Activated CD8-positive, alpha-beta memory T cell treated with anti-CD3 and anti-CD28 coated beads for 4 hours (primary cell): ENCODE results near the gene SERPINB6.
"Not testable (repeated sequence)": the region's sequence is repeated elsewhere in the genome, so short reads cannot be mapped to it uniquely, and the experiment has no call there.

Source experiments
- DNase-seq, 2 donors: peaks; one replicate each; pipeline ENCODE4 v3.0.0-alpha.2; 2020; ENCODE audit warnings: low read depth in 2 of 2

The SERPINB6 gene

DNA sequence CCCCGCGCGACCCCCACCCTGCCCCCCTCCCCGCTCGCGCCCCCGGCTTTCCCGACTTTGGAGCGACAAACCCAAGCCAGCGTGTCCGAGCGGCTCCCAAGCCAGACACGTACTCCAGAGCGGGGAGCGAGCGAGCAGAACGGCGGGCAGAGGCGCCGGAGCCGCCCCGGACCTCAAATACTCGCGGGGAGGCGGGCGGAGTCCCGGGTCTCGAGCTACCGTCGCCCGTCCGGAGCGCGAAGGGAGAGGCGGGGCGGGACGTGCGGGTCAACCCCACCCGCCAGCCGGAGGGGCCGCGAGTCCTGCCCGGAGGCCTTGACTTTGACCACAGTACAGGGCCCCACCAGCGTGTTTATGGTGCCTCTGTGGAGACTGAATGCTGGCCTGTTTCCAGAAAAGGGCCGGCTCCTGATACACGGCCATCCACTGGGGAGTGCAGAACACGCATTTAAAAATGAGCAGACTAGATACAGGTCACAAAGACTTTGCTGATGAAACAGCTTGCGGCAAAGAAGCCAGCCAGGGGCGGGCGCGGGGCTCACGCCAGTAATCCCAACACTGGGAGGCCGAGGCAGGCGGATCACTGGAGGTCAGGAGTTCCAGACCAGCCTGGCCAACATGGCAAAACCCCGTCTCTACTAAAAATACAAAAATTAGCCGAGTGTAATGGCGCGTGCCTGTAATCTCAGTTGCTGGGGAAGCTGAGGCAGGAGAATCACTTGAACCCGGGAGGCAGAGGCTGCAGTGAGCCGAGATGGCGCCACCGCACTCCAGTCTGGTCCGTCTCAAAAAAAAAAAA is at the start of gene SERPINB6:
Gene SERPINB6 (minus strand): TSS at position 148 of the 799 bp plus-strand sequence. CDS start 12,235 bp downstream, outside the sequence.
- DNase-seq, result no peak

GRCh38 chr6:3019749-3020320 is 48.5 kb upstream of the SERPINB6 start:
- no peak for DNase-seq

DNA sequence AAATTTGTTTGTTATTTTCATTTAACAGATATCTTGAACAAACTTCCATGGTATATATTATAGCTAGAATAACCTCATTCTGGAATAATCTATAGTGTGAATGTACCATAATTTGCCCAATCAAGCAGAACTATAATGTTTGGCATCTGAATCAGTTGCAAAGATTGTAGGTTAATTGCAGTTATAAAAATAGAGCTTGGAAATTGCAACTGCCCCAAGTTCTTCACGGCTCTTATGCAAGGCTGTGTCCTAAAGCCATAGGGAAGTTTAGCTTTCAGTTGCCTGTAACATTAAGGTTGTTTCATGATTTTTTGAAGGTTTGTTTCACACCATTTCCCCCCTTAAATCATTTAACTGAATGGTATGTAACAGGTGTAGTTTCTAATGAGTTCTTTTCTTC is 47.7 kb upstream of the SERPINB6 start:
- DNase-seq, result no peak

DNA sequence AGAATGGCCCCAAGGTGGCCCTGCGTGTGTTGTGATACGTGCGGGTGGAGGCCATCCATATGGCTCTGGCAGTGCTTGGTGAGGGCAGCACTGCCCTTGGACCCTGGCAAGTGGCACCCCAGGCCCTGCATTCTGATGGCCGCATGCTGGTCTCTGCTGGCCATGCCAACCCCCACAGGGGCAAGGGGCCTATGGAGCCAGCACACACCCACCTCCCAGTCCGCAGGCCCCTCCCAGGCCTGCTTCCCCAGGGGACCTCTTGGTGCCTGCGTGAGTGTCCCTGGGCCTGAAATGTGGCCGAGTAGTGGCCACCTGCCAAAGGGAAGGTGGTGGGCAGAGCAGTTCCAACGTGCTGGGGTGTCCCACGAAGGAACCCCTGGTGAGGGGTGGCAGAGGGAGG is 45.9 kb upstream of the SERPINB6 start:
- DNase-seq, result no peak

DNA sequence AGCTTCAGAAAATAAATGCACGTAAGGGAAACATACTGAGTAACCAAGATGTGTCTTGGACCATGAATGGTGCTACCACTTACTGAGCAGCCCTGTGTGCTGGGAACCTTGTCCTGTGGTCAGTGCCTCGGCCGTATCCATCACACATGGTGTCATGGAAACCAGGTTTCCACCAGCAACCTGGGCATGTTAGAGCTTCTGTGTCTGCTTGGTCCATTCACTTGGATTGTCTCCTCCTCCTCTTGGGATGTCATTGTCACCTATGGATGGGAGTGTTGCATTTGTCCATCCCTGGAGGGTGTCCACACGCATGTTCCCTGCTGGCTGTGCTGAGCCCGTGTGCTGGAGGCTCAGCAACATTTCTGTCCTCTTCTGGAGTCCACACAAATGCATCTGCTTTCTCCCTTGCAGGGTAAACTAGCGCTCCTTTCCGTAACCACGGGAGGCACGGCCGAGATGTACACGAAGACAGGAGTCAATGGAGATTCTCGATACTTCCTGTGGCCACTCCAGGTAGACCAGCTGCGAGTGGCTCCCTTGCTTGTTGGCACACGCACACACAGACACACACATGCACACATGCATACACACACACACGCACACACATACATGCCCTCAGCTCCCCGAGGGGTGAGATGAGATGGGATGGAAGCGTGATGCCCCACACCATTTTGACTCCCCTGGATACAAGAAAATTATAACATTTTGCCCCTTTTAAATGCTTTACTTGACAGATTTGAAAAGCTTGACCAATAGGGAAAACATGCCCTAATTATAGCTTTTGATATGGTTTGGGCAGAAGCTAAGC is 45.3 kb upstream of the SERPINB6 start:
- no peak for DNase-seq

- no peak for DNase-seq
These were observed 43.8 kb upstream of the SERPINB6 start for GRCh38 chr6:3015144-3015543.

GRCh38 chr6:3014675-3015066 is 43.3 kb upstream of the SERPINB6 start:
- no peak for DNase-seq

DNA sequence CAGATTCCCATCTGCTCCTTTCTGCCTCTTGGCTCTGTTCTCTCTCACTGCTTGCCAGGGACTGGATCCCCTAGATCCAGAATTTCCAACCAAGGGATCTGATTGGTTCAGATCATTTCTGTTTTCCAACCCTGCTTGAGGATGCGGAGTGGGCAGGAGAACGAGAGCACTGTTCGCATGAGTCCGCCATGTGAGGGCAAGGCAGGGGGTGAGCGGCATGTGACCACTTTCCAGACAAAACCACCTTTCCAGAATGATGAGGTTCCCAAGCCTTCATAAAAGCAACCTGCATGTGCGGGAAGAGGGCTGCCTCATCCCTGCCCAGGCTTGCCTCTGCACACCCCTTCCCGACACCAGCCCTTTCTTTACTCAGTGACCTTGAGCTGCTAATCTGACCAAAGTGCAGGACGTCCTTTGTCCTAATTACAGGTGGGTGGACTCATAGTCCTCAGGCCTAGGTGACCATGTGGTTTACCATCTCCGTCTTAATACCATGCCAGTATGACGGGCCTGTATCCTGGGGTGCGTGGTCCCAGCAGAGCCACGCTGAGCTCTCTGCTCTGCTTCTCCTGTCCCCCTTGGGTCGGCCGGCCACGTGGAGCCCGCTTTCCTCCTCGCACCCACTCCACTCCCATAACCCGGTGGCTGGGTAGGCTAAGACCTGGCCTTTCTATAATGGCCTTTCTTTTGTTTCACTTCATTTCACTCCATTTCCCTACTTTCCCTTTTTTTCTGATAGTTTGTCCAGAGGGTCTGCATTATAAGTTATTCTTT is 42.7 kb upstream of the SERPINB6 start:
- DNase-seq, result no peak

DNA sequence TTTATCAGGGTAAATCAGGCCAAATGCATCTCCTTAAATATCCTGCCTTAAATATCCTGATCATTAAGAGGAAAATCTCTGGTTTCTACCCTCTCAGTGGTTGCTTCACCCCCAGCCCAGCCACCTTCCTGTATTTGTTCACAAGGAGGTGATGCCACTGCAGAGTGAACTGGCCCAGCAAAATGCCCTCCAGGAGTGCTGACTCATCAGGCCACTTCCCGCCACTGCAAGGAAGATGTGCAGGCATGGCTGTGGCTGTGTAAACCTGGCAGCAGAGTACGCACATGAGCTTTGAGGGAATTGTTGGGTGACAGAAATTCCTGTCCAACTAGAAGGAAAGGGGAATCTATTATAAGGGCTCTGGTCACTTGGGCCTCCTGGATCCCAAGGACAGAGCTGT is 42.1 kb upstream of the SERPINB6 start:
- no peak for DNase-seq

GRCh38 chr6:3011592-3011991 is 40.2 kb upstream of the SERPINB6 start:
- no peak for DNase-seq

DNA sequence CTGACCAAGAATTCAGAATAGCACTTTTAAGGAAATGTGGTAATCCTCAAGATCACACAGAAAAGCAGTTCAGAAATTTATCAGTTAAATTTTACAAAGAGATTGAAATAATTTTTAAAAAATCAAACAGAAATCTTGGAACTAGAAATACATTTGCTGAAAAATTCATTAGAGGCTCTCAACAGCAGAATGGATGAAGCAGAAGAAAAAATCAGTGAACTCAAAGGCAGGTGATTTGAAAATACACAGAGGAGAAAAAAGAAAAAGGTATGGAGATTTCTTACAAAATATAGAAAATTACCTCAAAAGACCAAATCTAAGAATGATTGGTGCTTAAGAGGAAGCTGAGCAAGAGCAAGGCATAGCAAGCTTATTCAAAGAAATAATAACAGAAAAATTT is 39.8 kb upstream of the SERPINB6 start:
- DNase-seq, result no peak

DNA sequence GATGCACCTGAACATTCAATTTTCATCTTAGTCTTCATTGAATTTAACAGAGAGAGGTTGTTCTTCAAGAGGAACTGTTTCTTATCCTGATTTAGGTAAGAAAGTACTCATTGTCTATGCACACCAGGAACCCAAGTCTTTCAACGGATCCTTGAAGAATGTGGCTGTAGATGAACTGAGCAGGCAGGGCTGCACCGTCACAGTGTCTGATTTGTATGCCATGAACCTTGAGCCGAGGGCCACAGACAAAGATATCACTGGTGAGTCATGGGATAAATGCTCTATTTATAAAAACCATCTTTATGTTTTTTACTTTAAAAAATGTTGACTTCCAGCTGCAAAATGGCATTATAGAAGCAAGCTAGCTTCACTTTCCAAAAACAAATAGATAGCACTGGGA is 38.6 kb upstream of the SERPINB6 start:
- no peak for DNase-seq

DNA sequence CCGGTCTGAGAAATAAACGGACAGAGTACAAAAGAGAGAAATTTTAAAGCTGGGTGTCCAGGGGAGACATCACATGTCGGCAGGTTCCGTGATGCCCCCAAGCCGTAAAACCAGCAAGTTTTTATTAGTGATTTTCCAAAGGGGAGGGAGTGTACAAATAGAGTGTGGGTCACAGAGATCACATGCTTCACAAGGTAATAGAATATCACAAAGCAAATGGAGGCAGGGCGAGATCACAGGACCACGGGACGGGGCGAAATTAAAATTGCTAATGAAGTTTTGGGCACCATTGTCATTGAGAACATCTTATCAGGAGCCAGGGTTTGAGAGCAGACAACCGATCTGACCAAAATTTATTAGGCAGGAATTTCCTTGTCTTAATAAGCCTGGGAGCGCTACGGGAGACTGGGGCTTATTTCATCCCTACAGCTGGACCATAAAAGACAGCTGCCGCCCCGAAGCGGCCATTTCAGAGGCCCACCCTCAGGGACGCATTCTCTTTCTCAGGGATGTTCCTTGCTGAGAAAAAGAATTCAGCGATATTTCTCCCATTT is 37.4 kb upstream of the SERPINB6 start:
- DNase-seq, result not testable (repeated sequence)

DNA sequence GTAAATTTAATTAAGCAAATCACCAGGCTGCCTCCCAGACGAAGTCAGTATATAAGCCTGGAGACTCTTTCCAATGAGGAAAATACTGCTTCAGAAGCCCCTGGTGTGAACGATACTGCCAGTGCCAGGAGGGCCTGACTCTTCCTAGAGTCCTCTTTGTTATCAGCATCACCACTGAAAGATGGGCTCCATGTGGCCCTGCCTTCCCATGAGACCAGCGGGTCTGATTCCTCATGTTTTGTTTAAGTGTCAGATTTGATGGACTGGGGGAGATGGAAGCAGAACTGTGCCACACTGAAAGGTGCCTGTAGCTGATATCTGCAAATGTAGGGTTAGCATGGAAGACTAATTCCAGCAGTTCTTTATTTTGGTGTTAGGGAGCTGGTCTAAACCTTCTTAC is 36.2 kb upstream of the SERPINB6 start:
- DNase-seq, result no peak

- no peak for DNase-seq
These were observed 35.1 kb upstream of the SERPINB6 start for GRCh38 chr6:3006476-3006875.

DNA sequence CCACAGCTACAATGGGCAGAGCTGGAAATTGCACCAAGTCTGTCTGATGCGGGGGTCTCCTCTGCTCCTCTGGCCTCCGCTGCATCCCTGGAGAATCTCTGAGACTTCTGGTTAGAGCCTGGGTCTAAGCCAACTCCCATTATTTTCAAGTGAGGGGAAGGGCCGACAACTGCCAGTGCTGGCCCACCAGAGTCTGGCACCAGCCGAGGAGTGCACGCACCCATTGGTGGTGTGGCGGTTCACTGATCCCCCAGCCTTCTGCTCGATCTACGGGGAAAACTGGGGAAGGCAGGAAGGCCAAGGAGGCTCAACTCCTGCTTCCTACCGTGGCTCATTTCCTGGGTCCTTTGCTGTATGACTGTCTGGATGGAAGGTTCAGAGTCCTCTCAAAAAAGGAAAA is 34.5 kb upstream of the SERPINB6 start:
- DNase-seq, result no peak

DNA sequence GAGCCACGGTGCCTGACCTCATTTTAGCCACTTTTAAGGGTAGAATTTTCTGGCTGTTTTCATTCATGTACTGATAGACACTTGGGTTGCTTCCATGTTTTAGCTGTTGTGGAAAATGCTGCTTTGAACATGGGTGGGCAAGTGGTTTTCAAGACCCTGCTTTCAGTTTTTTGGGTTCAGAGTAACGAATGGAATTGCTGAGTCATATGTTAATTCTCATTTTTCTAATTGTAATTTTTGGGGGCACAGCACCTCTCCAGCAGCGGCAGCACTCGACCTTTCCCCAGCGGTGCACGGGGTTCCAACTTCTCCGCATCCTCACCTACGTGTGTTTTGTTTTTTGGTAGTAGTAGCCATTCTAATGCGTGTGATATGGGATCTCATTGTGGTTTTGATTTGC is 33.7 kb upstream of the SERPINB6 start:
- DNase-seq, result no peak

DNA sequence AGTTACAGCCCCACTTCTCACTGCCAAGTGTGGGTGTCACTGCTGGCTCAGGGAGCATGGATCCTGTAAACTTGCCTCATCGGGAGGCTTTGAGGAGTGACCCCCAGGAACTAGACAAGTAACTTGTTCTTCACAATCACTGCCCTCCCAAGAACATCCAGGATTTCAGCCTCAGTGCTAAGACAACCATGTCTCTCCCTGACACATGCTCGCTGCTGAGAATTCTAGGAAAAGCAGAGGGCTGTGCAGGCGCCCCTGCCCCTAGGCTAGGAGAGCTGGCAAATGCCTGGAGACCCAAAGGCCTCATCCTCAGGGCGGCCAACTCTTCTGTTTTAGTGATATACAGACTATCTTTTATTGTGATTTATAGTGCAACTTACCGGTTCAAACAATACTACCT is 31.9 kb upstream of the SERPINB6 start:
- not testable (repeated sequence) for DNase-seq

GRCh38 chr6:3001773-3002293 is 30.5 kb upstream of the SERPINB6 start:
- DNase-seq, result no peak

DNA sequence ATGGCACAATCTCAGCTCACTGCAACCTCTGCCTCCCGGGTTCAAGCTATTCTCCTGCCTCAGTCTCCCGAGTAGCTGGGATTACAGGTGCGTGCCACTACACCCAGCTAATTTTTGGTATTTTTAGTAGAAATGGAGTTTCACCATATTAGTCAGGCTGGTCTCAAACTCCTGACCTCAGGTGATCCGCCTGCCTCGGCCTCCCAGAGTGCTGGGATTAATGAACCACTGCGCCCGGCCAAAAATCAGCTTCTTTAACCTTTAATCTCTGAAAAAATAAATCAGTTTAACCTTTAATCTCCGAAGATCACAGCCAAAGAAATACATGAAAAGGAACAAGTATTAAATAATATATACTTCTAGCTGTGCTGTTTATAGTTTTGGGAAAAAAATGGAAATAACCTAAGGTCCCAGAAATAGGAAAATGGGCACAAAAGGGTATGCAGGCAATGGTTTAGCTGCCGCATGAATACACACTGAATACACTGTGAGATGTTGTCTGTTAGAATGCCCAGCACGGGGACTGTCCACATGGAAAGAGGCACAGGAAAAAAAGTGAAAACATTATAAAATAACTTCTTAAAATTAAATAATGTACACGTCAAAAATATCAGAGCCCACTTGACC is 29.9 kb upstream of the SERPINB6 start:
- no peak for DNase-seq
